Gastrocnemius medialis (tissue), 4 donors: ENCODE measurements around the gene RPN2.

Source experiments
- CTCF ChIP-seq, 5 experiments: fragments of 450-650 bp in 3 of 5; fragments of 200-600 bp in 2 of 5; sonication (generic) in 2 of 5; IDR thresholded peaks in 4 of 5; conservative IDR thresholded peaks in 1 of 5; 1 replicate in 4 of 5; 2 replicates in 1 of 5; pipeline ENCODE4 v1.5.1; 2016 to 2019; ENCODE audit warnings: antibody characterized with exemption in 5 of 5, mild to moderate bottlenecking in 3 of 5, moderate library complexity in 3 of 5
- POLR2A ChIP-seq, 2 donors: fragments of 450-650 bp; IDR thresholded peaks; one replicate each; pipeline ENCODE4 v1.6.1; 2017; ENCODE audit warnings: antibody characterized with exemption in 2 of 2, mild to moderate bottlenecking in 2 of 2, moderate library complexity in 2 of 2

- TF ChIP-seq CTCF (IDR thresholded peaks at IDR 0.05 in 4 of 5, conservative IDR thresholded peaks at IDR 0.05 in 1 of 5) (no peak), POLR2A (IDR thresholded peaks at IDR 0.05) (no peak)
Measured at GRCh38 chr20:37242503-37242902, 63.4 kb downstream of the RPN2 start.
